A549 treated with Hydrocortisone at 1 μM for 4 hours (cell line): ENCODE measurements around the gene TAF11L3. TPM values are rescaled to one million over a fixed set of nuclear protein-coding genes. Genes with fewer than 3 reads are reported as not detected.

Experiments used
- total RNA-seq: library from RNA; stranded (reverse); fragments of 200-300 nt; extraction: Qiagen RNA extraction; gene quantifications from 5 replicates; pipeline ENCODE4 v1.2.3, GENCODE V29; 2022

Gene TAF11L3
- total RNA-seq, result not detected in 5 replicates

DNA sequence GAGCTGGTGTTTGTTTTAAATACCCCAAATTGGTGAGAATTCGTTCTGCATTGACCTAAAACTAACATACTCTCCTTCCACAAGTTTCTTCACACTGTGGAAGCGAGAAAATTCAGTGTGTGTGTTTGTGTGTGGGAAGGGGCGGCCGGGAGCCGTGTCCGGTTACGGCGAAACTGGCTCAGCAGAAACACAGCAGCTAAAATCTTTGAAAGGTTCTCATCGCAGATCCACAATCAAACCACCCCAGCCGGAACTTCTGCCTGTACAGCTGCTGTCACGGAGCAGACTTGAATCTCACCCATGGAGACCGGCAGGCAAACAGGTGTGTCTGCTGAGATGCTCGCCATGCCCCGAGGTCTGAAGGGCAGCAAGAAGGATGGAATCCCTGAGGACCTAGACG lies at the start of gene TAF11L3:
Gene TAF11L3 (plus strand): TSS at position 301 of the 400 bp plus-strand sequence.

DNA sequence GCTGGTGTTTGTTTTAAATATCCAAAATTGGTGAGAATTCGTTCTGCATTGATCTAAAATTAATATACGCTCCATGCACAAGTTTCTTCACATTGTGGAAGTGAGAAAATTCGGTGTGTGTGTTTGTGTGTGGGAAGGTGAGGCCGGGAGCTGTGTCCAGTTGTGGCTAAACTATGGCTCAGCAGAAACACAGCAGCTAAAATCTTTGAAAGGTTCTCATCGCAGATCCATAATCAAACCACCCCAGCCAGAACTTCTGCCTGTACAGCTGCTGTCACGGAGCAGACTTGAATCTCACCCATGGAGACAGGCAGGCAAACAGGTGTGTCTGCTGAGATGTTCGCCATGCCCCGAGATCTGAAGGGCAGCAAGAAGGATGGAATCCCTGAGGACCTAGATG lies 20.2 kb upstream of the TAF11L3 start, which contains the start of gene TAF11L2:
Gene TAF11L2 (plus strand): TSS at position 301 of the 400 bp plus-strand sequence.

DNA sequence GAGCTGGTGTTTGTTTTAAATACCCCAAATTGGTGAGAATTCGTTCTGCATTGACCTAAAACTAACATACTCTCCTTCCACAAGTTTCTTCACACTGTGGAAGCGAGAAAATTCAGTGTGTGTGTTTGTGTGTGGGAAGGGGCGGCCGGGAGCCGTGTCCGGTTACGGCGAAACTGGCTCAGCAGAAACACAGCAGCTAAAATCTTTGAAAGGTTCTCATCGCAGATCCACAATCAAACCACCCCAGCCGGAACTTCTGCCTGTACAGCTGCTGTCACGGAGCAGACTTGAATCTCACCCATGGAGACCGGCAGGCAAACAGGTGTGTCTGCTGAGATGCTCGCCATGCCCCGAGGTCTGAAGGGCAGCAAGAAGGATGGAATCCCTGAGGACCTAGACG lies 3.3 kb downstream of the TAF11L3 start, which contains the start of gene TAF11L4:
Gene TAF11L4 (plus strand): TSS at position 301 of the 400 bp plus-strand sequence.

DNA sequence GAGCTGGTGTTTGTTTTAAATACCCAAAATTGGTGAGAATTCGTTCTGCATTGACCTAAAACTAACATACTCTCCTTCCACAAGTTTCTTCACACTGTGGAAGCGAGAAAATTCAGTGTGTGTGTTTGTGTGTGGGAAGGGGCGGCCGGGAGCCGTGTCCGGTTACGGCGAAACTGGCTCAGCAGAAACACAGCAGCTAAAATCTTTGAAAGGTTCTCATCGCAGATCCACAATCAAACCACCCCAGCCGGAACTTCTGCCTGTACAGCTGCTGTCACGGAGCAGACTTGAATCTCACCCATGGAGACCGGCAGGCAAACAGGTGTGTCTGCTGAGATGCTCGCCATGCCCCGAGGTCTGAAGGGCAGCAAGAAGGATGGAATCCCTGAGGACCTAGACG lies 6.8 kb downstream of the TAF11L3 start, which contains the start of gene TAF11L5:
Gene TAF11L5 (plus strand): TSS at position 301 of the 400 bp plus-strand sequence.

DNA sequence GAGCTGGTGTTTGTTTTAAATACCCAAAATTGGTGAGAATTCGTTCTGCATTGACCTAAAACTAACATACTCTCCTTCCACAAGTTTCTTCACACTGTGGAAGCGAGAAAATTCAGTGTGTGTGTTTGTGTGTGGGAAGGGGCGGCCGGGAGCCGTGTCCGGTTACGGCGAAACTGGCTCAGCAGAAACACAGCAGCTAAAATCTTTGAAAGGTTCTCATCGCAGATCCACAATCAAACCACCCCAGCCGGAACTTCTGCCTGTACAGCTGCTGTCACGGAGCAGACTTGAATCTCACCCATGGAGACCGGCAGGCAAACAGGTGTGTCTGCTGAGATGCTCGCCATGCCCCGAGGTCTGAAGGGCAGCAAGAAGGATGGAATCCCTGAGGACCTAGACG lies 10.2 kb downstream of the TAF11L3 start, which contains the start of gene TAF11L6:
Gene TAF11L6 (plus strand): TSS at position 301 of the 400 bp plus-strand sequence.

Other genes starting within 250 kb of the TAF11L3 start
- not detected in 5 replicates for gene TAF11L2, start 20.1 kb upstream of the TAF11L3 start, total RNA-seq
- not detected in 5 replicates for gene TAF11L4, start 3.4 kb downstream of the TAF11L3 start, total RNA-seq
- gene TAF11L5, start 6.9 kb downstream of the TAF11L3 start, total RNA-seq, result not detected in 5 replicates
- gene TAF11L6, start 10.3 kb downstream of the TAF11L3 start, total RNA-seq, result not detected in 5 replicates
- not detected in 5 replicates for gene TAF11L7, start 67.4 kb downstream of the TAF11L3 start, total RNA-seq
- gene TAF11L8, start 72.6 kb downstream of the TAF11L3 start, total RNA-seq, result not detected in 5 replicates
- not detected in 5 replicates for gene TAF11L9, start 76.0 kb downstream of the TAF11L3 start, total RNA-seq
- gene TAF11L10, start 79.5 kb downstream of the TAF11L3 start, total RNA-seq, result not detected in 5 replicates
- gene TAF11L11, start 85.8 kb downstream of the TAF11L3 start, total RNA-seq, result 0.07 to 0.39 TPM (median 0.10 TPM) in 4 of 5 replicates, not detected in the other
- 0.09 TPM in 1 of 5 replicates, not detected in the others for gene TAF11L12, start 92.0 kb downstream of the TAF11L3 start, total RNA-seq
- gene TAF11L13, start 113.7 kb downstream of the TAF11L3 start, total RNA-seq, result not detected in 5 replicates
- not detected in 5 replicates for gene TAF11L14, start 116.1 kb downstream of the TAF11L3 start, total RNA-seq